ENCODE results near the gene C17orf75. TPM values are rescaled to one million over a fixed set of nuclear protein-coding genes. Genes with fewer than 3 reads are reported as not detected.

Gene C17orf75
- total RNA-seq, 4 donors from 2014 or later, result 3.1 to 8.5 (median 7.5) TPM

GRCh38 chr17:32382526-32383223 lies 40.7 kb upstream of the C17orf75 start:
- TF ChIP-seq, protein P1, sequence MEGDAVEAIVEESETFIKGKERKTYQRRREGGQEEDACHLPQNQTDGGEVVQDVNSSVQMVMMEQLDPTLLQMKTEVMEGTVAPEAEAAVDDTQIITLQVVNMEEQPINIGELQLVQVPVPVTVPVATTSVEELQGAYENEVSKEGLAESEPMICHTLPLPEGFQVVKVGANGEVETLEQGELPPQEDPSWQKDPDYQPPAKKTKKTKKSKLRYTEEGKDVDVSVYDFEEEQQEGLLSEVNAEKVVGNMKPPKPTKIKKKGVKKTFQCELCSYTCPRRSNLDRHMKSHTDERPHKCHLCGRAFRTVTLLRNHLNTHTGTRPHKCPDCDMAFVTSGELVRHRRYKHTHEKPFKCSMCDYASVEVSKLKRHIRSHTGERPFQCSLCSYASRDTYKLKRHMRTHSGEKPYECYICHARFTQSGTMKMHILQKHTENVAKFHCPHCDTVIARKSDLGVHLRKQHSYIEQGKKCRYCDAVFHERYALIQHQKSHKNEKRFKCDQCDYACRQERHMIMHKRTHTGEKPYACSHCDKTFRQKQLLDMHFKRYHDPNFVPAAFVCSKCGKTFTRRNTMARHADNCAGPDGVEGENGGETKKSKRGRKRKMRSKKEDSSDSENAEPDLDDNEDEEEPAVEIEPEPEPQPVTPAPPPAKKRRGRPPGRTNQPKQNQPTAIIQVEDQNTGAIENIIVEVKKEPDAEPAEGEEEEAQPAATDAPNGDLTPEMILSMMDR (IDR thresholded peaks at IDR 0.05; ENCODE audit: low read depth), result no peak

GRCh38 chr17:32370426-32370825 lies 28.5 kb upstream of the C17orf75 start:
- TF ChIP-seq, protein P1 (IDR thresholded peaks at IDR 0.05; ENCODE audit: low read depth), result no peak

DNA sequence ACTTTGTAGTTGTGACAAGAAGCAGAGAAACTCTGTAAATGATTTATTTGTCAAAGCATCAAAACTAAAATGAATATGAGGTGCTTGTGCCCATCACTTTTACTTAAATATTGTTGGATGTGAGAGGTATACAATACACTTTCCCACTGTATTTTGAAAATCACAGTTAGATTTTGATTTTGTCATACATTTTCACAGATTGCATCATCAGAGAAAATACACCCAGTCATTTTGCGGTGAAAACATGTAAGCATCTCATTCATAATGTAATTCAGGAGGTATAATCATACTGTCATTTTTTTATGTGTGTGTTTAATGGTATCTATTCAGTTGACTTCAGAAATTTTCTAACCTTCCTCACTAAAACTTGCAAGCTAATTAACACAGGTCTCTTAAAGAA lies 19.3 kb upstream of the C17orf75 start:
- TF ChIP-seq, protein P1 (IDR thresholded peaks at IDR 0.05; ENCODE audit: low read depth), result no peak

DNA sequence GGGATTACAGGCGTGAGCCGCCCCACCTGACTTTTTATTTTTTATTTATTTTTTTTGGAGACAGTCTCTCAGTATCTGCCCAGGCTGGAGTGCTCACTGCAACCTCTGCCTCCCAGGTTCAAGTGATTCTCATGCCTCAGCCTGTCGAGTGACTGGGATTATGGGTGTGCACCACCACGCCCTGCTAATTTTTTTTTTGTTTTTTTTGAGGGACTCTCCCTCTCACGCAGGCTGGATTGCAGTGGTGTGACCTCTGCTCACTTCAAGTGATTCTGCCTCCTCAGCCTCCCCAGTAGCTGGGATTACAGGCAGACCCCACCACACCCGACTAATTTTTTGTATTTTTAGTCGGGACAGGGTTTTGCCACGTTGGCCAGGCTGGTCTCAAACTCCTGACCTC lies 15.6 kb upstream of the C17orf75 start:
- TF ChIP-seq, protein P1 (IDR thresholded peaks at IDR 0.05; ENCODE audit: low read depth), result no peak

DNA sequence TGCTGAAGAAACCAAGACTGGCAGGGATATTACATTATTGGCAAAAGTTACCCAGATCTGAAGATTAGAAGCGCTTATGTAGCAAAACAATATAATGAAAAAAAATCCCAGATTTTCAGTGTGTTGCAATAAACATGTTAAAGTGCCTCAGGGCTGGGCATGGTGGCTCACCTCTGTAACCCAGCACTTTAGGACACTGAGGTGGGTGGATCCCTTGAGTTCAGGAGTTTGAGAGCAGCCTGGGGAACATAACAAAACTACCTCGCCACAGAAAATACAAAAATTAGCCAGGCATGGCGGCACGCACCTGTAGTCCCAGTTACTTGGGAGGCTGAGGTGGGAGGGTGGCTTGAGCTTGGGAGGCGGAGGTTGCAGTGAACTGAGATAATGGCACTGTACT lies 14.8 kb upstream of the C17orf75 start:
- TF ChIP-seq, protein P1 (IDR thresholded peaks at IDR 0.05; ENCODE audit: low read depth), result no peak

GRCh38 chr17:32356378-32356743 lies 14.4 kb upstream of the C17orf75 start:
- TF ChIP-seq, protein P1 (IDR thresholded peaks at IDR 0.05; ENCODE audit: low read depth), result no peak

DNA sequence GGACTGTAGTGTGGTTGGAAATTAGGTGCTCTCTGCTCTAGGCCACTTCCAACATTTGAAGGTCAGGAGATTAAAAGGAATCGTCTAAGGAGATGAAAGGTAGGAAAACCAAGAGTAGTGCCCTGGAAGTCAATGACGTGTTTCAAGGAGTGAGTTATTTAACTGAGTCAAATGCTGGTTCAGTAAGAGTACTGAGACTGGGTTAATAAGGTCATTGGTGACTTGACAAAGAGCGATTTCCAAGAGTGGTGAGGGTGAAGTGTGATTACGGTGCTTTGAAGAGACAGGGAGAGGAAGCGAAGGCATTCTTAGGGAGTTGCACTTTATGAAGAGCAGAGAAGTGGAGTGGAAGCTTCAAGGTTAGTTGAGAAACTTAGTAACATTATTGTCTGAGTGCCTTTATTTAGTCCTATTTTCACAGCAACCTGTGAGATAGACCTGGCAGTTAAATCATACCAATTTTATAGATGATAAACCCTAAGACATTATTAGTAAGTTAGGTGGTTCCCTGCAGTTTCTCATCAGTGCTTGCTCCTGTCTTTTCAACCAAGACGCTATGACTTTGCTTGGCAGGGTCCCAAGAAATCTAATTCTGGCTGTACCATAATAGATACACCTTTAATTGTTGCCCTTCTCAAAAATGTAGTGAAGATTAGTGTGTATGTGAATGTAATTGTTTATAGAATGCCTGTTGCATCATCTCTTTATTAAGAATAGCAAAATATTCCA lies 13.8 kb upstream of the C17orf75 start:
- TF ChIP-seq, protein P1 (IDR thresholded peaks at IDR 0.05; ENCODE audit: low read depth), result no peak

Data from subcutaneous adipose tissue (tissue), 4 donors.